Heart left ventricle (tissue), 16 donors: ENCODE measurements around the gene CDC34. TPM values are rescaled to one million over a fixed set of nuclear protein-coding genes. Genes with fewer than 3 reads are reported as not detected.
A peak's percentile ranks its signal among the peaks of the same experiment; 100 is the strongest.

ENCODE experiments used
- ATAC-seq, 4 donors: fragments of 200-7000 bp; cut with Tn5 transposase; one replicate each; pipeline ENCODE4 v1.9.1; 2020 to 2022; ENCODE audit warnings: moderate library complexity in 4 of 4, mild to moderate bottlenecking in 3 of 4, moderate number of reproducible peaks in 1 of 4
- DNase-seq, 5 donors: peaks; one replicate each; pipeline ENCODE4 v3.0.0-alpha.2; 2020
- H3K27ac ChIP-seq, 12 donors: fragments of 200-600 bp; sonication (generic) in 4 of 12; one replicate each; pipeline versions ENCODE4 v1.5.0 to v1.8.0; 2016 to 2022; ENCODE audit warnings: mild to moderate bottlenecking in 2 of 12
- H3K27me3 ChIP-seq, 9 donors: fragments of 200-600 bp; sonication (generic) in 2 of 9; one replicate each; pipeline versions ENCODE4 v1.5.1 to v1.8.0; 2016 to 2022; ENCODE audit warnings: mild to moderate bottlenecking in 3 of 9
- H3K36me3 ChIP-seq, 9 donors: fragments of 200-600 bp; sonication (generic) in 2 of 9; one replicate each; pipeline versions ENCODE4 v1.5.0 to v1.8.0; 2018 to 2022; ENCODE audit warnings: mild to moderate bottlenecking in 2 of 9
- H3K4me1 ChIP-seq, 12 donors: fragments of 200-600 bp; sonication (generic) in 4 of 12; one replicate each; pipeline versions ENCODE4 v1.5.0 to v1.8.0; 2016 to 2022; ENCODE audit warnings: mild to moderate bottlenecking in 3 of 12
- H3K4me3 ChIP-seq, 12 donors: fragments of 200-600 bp; sonication (generic) in 4 of 12; one replicate each; pipeline versions ENCODE4 v1.5.0 to v1.8.0; 2017 to 2022; ENCODE audit warnings: mild to moderate bottlenecking in 9 of 12, moderate library complexity in 4 of 12
- H3K9me3 ChIP-seq, 12 donors: fragments of 200-600 bp; sonication (generic) in 4 of 12; one replicate each; pipeline versions ENCODE4 v1.5.0 to v1.8.0; 2016 to 2022; ENCODE audit warnings: mild to moderate bottlenecking in 1 of 12
- CTCF ChIP-seq, 12 donors: fragments of 200-600 bp; sonication (generic) in 4 of 12; IDR thresholded peaks; one replicate each; pipeline versions ENCODE4 v1.5.0 to v1.8.0; 2018 to 2022; ENCODE audit warnings: antibody characterized with exemption in 12 of 12, mild to moderate bottlenecking in 5 of 12
- POLR2A ChIP-seq, 2 donors: fragments of 450-650 bp; IDR thresholded peaks; one replicate each; pipeline ENCODE4 v1.6.1; 2017; ENCODE audit warnings: antibody characterized with exemption in 2 of 2, mild to moderate bottlenecking in 2 of 2, moderate library complexity in 2 of 2
- WGBS, 4 donors: extraction: QIAGEN DNeasy Blood & Tissue Kit in 2 of 4; methylation state at CpG; one replicate each; pipeline versions ENCODE4 v1.1.5 to v1.1.7; 2013 to 2018; 5-methylcytosine and 5-hydroxymethylcytosine counted together
- intact Hi-C, 10 donors: fragments of 100-400 bp; cut with DNase I; formaldehyde crosslinking; loops; one replicate each; pipeline versions ENCODE4 v1.11.1 to v1.14.2; 2022
- polyA plus RNA-seq, 2 donors: library from polyadenylated mRNA; stranded (reverse); fragments of 200-250 nt; gene quantifications; one replicate each; pipeline ENCODE4 v1.2.3, GENCODE V29; 2013
- total RNA-seq, 9 donors: library from RNA; depleted of rRNA in 2 of 9; stranded (reverse); fragments of >200 nt in 2 of 9; fragmentation: NEBNext Ultra II Directional in 3 of 9; extraction: Animal tissue kit (Norgen Biotek cat#: 25700) in 3 of 9; gene quantifications; one replicate each; pipeline versions ENCODE4 v1.1.0 to v1.2.4, GENCODE V29; 2016 to 2023
- donor health status: ischemic (EF 13 %, LVEDD 7.1; RV severe dilation, severe dysfunction).
- donor health status: healthy with polysubstance abuse.
- donor health status: DM: no; HTN: yes; CAD: no.
- donor health status: DM: no; HTN: no; CAD: no.
- donor health status: ischemic (EF 25% LVEDD 6.9; RV normal size, moderate dysfunction).
- donor health status: ischemic (EF 25% LVEDD 5.7; RV mildly dilated, moderate dysfunction).
- donor health status: healthy.
- donor health status: DM: yes; HTN: yes; CAD: no.
- donor health status: ischemic (EF 35%, LVEDD 5.7; RV mildly dilated, moderate dysfunction).
- donor health status: nonischemic (EF 11% LVEDD 7.7; RV severe dilation, severe dysfunction).
- donor health status: DM: yes; HTN: yes; CAD: no.
- donor health status: PGD.
- donor health status: ischemic (EF 29% LVEDD 5.4; RV normal size, mild dysfunction).
- donor health status: nonischemic (EF 23%, LVEDD 6.1; RV moderate dilation, normal function).

Gene CDC34
- total and polyA plus RNA-seq, 11 donors = 61.9 to 200 (median 99.9) TPM

- no peaks in the 10 kb centered on the region for H3K4me1 ChIP-seq
- ATAC-seq = peak; percentile 32 to 54 (median 46)
- H3K27me3 ChIP-seq = peaks cover 0 to 5% (median 0%) of the 10 kb centered on the region in 9 donors
- peaks cover 0 to 4% (median 0%) of the 10 kb centered on the region in 12 donors for H3K9me3 ChIP-seq
- H3K4me3 ChIP-seq = peak overlapping the region in 4 of 12 donors; percentile 7 to 32 (median 28)
- 53 to 70% (median 62%) methylated on average over 15 to 29 of the region's 29 CpGs for WGBS, 4 donors
- peak in 2 of 5 donors; percentile 58 to 66 for DNase-seq
- intact Hi-C loops = no loop called here
- H3K36me3 ChIP-seq = peaks cover 0 to 15% (median 0%) of the 10 kb centered on the region in 9 donors
- TF ChIP-seq CTCF (IDR thresholded peaks at IDR 0.05) = no peak
- no peak for TF ChIP-seq POLR2A (IDR thresholded peaks at IDR 0.05)
- no peak overlapping the region for H3K27ac ChIP-seq
Measured at GRCh38 chr19:524062-524674, 7.4 kb upstream of the CDC34 start.

- no peak for TF ChIP-seq POLR2A (IDR thresholded peaks at IDR 0.05)
- no peak for TF ChIP-seq CTCF (IDR thresholded peaks at IDR 0.05)
- intact Hi-C loops = no loop called here
- Histone ChIP-seq H3K36me3 (peaks cover 0 to 7% (median 0%) of the 10 kb centered on the region in 9 donors), H3K27ac (no peak overlapping the region), H3K4me1 (no peaks in the 10 kb centered on the region), H3K4me3 (no peak overlapping the region), H3K27me3 (peaks cover 0 to 5% (median 0%) of the 10 kb centered on the region in 9 donors), H3K9me3 (peaks cover 0 to 4% (median 0%) of the 10 kb centered on the region in 12 donors)
- WGBS, 4 donors = 65 to 71% (median 68%) methylated on average over 13 to 18 of the region's 18 CpGs
- ATAC-seq = no peak
- no peak for DNase-seq
Measured at GRCh38 chr19:525029-525428, 6.5 kb upstream of the CDC34 start.

- Histone ChIP-seq H3K36me3 (peaks cover 0 to under 1% (median 0%) of the 10 kb centered on the region in 9 donors), H3K4me3 (no peak overlapping the region), H3K27ac (no peak overlapping the region), H3K4me1 (peaks cover 0 to 7% (median 5%) of the 10 kb centered on the region in 12 donors), H3K9me3 (peaks cover 0 to 4% (median 0%) of the 10 kb centered on the region in 12 donors), H3K27me3 (peaks cover 0 to 5% (median 0%) of the 10 kb centered on the region in 9 donors)
- TF ChIP-seq POLR2A (IDR thresholded peaks at IDR 0.05) = no peak
- no peak for TF ChIP-seq CTCF (IDR thresholded peaks at IDR 0.05)
- no peak for DNase-seq
- intact Hi-C loops = no loop called here
- 42 to 47% (median 46%) methylated on average over 13 of the region's 13 CpGs for WGBS, 4 donors
- ATAC-seq = no peak
Measured at GRCh38 chr19:525857-526419, 5.6 kb upstream of the CDC34 start.
